GM12878 (cell line): ENCODE measurements around the gene FLRT1. TPM values are rescaled to one million over a fixed set of nuclear protein-coding genes. Genes with fewer than 3 reads are reported as not detected.

Source experiments
- ATAC-seq: fragments of 200-7000 bp; cut with Tn5 transposase; 3 replicates; pipeline ENCODE4 v1.9.1; 2020; ENCODE audit warnings: mild to moderate bottlenecking, moderate library complexity
- BruUV-seq: library from RNA; stranded (reverse); fragments of 400-500 nt; replicated peaks from 2 replicates; lab custom pipeline; 2021; lab: Mats Ljungman, UMichigan
- CTCF ChIA-PET: fragments of 300-600 bp; sonication (Branson Sonifier 250); formaldehyde crosslinking; extraction: SDS; loops from one replicate; lab custom pipeline; 2021; ENCODE audit warnings: inconsistent platforms; lab: Yijun Ruan, JAX
- POLR2A ChIA-PET: fragments of 350-600 bp; formaldehyde crosslinking; extraction: SDS; loops from one replicate; lab custom pipeline; 2021; ENCODE audit warnings: inconsistent platforms; lab: Charles Lee
- RAD21 ChIA-PET: fragments of 300-600 bp; sonication (Branson Sonifier 250); formaldehyde crosslinking; loops from one replicate; lab custom pipeline; 2023; ENCODE audit warnings: antibody characterized with exemption; ENCODE audit not compliant: unreplicated experiment; lab: Charles Lee
- SMC1A ChIA-PET: fragments of 300-600 bp; sonication (Branson Sonifier 250); formaldehyde crosslinking; loops from one replicate; lab custom pipeline; 2023; ENCODE audit not compliant: unreplicated experiment, uncharacterized antibody; lab: Charles Lee
- DNase-seq: peaks from one replicate; pipeline ENCODE4 v3.0.0-alpha.2; 2011; ENCODE audit warnings: low read depth, low spot score
- FAIRE-seq: peaks from 3 replicates; lab custom pipeline; 2011; peaks lifted over from hg19 to GRCh38; lab: Jason Lieb, UNC
- H2AFZ ChIP-seq: 2 replicates; pipeline ENCODE4 v1.6.0; 2011; ENCODE audit warnings: low read depth, low read length, control low read depth; ENCODE audit not compliant: control insufficient read depth
- H3K27ac ChIP-seq: 2 replicates; pipeline ENCODE4 v1.5.1; 2011; ENCODE audit warnings: control low read depth; ENCODE audit not compliant: control insufficient read depth, insufficient read depth
- H3K27me3 ChIP-seq, 2 experiments: replicated peaks in 1 of 2; 2 replicates each; pipeline versions ENCODE4 v1.6.0 to v1.6.1; 2011; ENCODE audit warnings: low read length in 1 of 2; ENCODE audit not compliant: control insufficient read depth in 2 of 2, insufficient read depth in 2 of 2
- H3K36me3 ChIP-seq, 2 experiments: 2 replicates each; pipeline ENCODE4 v1.5.1; 2011; ENCODE audit warnings: low read length in 1 of 2; ENCODE audit not compliant: control insufficient read depth in 2 of 2, insufficient read depth in 2 of 2
- H3K4me1 ChIP-seq: 2 replicates; pipeline ENCODE4 v1.6.1; 2011; ENCODE audit warnings: mild to moderate bottlenecking, low read length, moderate library complexity, mixed read lengths; ENCODE audit not compliant: control insufficient read depth, insufficient read depth
- H3K4me2 ChIP-seq: 2 replicates; pipeline ENCODE4 v1.6.0; 2011; ENCODE audit warnings: control low read depth; ENCODE audit not compliant: control insufficient read depth, insufficient read depth
- H3K4me3 ChIP-seq: fragments of 200-600 bp; sonication (generic); 2 replicates; pipeline ENCODE4 v1.5.1; 2016
- H3K79me2 ChIP-seq: 2 replicates; pipeline ENCODE4 v1.6.0; 2011; ENCODE audit warnings: low read length; ENCODE audit not compliant: control insufficient read depth, insufficient read depth
- H3K9ac ChIP-seq: 2 replicates; pipeline ENCODE4 v1.8.0; 2011; ENCODE audit warnings: low read length, control low read depth, mixed read lengths; ENCODE audit not compliant: control insufficient read depth, insufficient read depth
- H3K9me3 ChIP-seq: replicated peaks from 3 replicates; pipeline ENCODE4 v1.5.1; 2011; ENCODE audit warnings: mild to moderate bottlenecking, low read length; ENCODE audit not compliant: control insufficient read depth, insufficient read depth
- H4K20me1 ChIP-seq: 2 replicates; pipeline ENCODE4 v1.6.0; 2011; ENCODE audit not compliant: control insufficient read depth, insufficient read depth
- ATF3 ChIP-seq: IDR thresholded peaks from 2 replicates; pipeline ENCODE4 v1.6.1; 2011; ENCODE audit warnings: low read depth, mild to moderate bottlenecking, low read length, moderate library complexity, borderline replicate concordance; ENCODE audit errors: extremely low read depth
- ATF7 ChIP-seq: fragments of 450-650 bp; IDR thresholded peaks from 2 replicates; pipeline ENCODE4 v1.6.1; 2016; ENCODE audit warnings: low read depth, mild to moderate bottlenecking
- BHLHE40 ChIP-seq, 2 experiments: fragments of 450-650 bp in 1 of 2; IDR thresholded peaks; 2 replicates each; pipeline ENCODE4 v1.6.1; 2011 to 2017; ENCODE audit warnings: low read depth in 2 of 2, borderline replicate concordance in 1 of 2, improper control_type of control experiment in 1 of 2, low read length in 1 of 2, mild to moderate bottlenecking in 1 of 2
- BRCA1 ChIP-seq: IDR thresholded peaks from 2 replicates; pipeline ENCODE4 v1.6.1; 2011; ENCODE audit warnings: low read depth, low read length, improper control_type of control experiment
- CBX5 ChIP-seq: sonication (generic); IDR thresholded peaks from 2 replicates; pipeline ENCODE4 v1.6.1; 2016; ENCODE audit warnings: low read depth, moderate library complexity, mild to moderate bottlenecking, inconsistent platforms
- DPF2 ChIP-seq: fragments of 450-650 bp; IDR thresholded peaks from 2 replicates; pipeline ENCODE4 v1.6.1; 2017; ENCODE audit warnings: mild to moderate bottlenecking
- EED ChIP-seq: sonication (generic); IDR thresholded peaks from 2 replicates; pipeline ENCODE4 v1.6.1; 2016; ENCODE audit warnings: antibody characterized with exemption, low read depth
- EZH2 ChIP-seq: IDR thresholded peaks from 2 replicates; pipeline ENCODE4 v1.6.1; 2012; ENCODE audit warnings: low read depth, mild to moderate bottlenecking, control low read depth, inconsistent platforms, low read length, borderline replicate concordance; ENCODE audit not compliant: control insufficient read depth
- JUND ChIP-seq: IDR thresholded peaks from 2 replicates; pipeline ENCODE4 v1.6.1; 2012; ENCODE audit warnings: low read depth, mild to moderate bottlenecking, low read length, improper control_type of control experiment, moderate library complexity
- PML ChIP-seq: IDR thresholded peaks from 2 replicates; pipeline ENCODE4 v1.6.1; 2012; ENCODE audit warnings: low read length, inconsistent platforms
- POLR2AphosphoS5 ChIP-seq: IDR thresholded peaks from 2 replicates; pipeline ENCODE4 v1.6.1; 2011; ENCODE audit warnings: mild to moderate bottlenecking, low read length, inconsistent platforms
- POU2F2 ChIP-seq: IDR thresholded peaks from 3 replicates; pipeline ENCODE4 v1.6.1; 2011; ENCODE audit warnings: low read depth, mild to moderate bottlenecking, low read length, borderline replicate concordance
- SMAD5 ChIP-seq: IDR thresholded peaks from 2 replicates; pipeline ENCODE4 v1.6.1; 2016; ENCODE audit warnings: antibody characterized with exemption, low read depth
- ZNF622 ChIP-seq: fragments of 450-650 bp; IDR thresholded peaks from 2 replicates; pipeline ENCODE4 v1.6.1; 2017; ENCODE audit warnings: mild to moderate bottlenecking, inconsistent platforms
- WGBS: methylation state at CpG from one replicate; pipeline ENCODE4 v1.1.6; 2016; ENCODE audit warnings: low lambda C conversion rate; ENCODE audit not compliant: insufficient replicate concordance, insufficient coverage; ENCODE audit errors: missing lambda C conversion rate; 5-methylcytosine and 5-hydroxymethylcytosine counted together
- in situ Hi-C: fragments of 300-500 bp; cut with MboI; formaldehyde crosslinking; loops from 9 replicates; pipeline ENCODE4 v1.14.3; 2018; ENCODE audit warnings: mixed read lengths
- intact Hi-C: fragments of 100-400 bp; cut with micrococcal nuclease; formaldehyde crosslinking; loops from one replicate; pipeline ENCODE4 v1.14.2; 2022; ENCODE audit not compliant: unreplicated experiment
- polyA plus RNA-seq, 11 experiments: library from polyadenylated mRNA; depleted of rRNA in 4 of 11; unstranded in 6 of 11; stranded (reverse) in 5 of 11; fragments of >200 nt; fragmentation: Nextera tagmentation in 4 of 11; fragmentation: Illumina TruSeq in 1 of 11; extraction: Ambion mirVana in 4 of 11; extraction: Trizol in 1 of 11; gene quantifications; 1 replicate in 1 of 11; 2 replicates in 10 of 11; pipeline versions ENCODE4 v1.2.1 to v1.2.3, GENCODE V29; 2011 to 2016; ENCODE audit warnings: inconsistent platforms in 2 of 11, missing spikeins in 2 of 11, low read depth in 1 of 11
- total RNA-seq, 4 experiments: library from RNA; depleted of rRNA in 3 of 4; stranded (reverse); fragments of >200 nt in 3 of 4; fragmentation: Illumina TruSeq in 1 of 4; extraction: Trizol in 1 of 4; gene quantifications; 2 replicates each; pipeline versions ENCODE4 v1.2.1 to v1.2.3, GENCODE V29; 2013 to 2021
- TF ChIP-seq, protein P1 (sequence below): fragments of 150-350 bp; IDR thresholded peaks from 2 replicates; pipeline ENCODE4 v1.6.1; 2016; ENCODE audit warnings: low read depth, low read length

FLRT1 gene
- total and polyA plus RNA-seq, 10 of the 15 experiments (the other 5 are each of a cell fraction or from before 2014, with no cell fraction given): 0.10 to 0.12 TPM; not detected in 8

DNA sequence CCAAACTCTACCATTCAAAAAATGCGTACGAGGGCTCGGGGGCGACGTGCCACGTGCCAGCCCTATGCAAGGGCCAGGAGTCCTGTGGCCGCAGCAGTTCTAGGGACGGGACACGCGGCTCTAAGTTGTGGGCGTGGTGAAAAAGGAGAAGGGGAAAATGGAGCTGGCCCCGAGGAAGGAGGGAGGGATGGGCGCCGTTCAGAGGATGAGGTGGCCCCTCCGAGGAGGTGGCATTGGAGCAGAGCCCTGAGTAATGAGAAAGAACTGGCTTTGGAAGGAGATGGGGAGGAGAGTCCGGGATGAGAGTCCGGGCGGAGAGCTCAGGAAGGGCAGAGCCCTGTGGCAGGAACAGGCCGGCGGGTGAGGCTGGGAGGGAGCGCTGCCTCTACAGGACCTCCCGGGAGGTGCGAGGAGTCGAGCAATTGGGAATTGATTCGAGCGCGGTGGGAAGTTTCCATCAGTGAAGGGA, 28.5 kb upstream of the FLRT1 start:
- 19% methylated on average over 27 of the region's 27 CpGs for WGBS
- ChIA-PET POLR2A (no interaction called here), RAD21 (no interaction called here), CTCF (no interaction called here), SMC1A (no interaction called here)
- no peak; the same call in 2 of the 3 replicates for ATAC-seq
- in situ Hi-C loops: no loop called here
- H3K9ac ChIP-seq: no peak overlapping the region
- no peaks in the 10 kb centered on the region for H3K4me1 ChIP-seq
- H3K36me3 ChIP-seq: no peaks in the 10 kb centered on the region
- no peaks in the 10 kb centered on the region; a peak in 3 of 4 replicates for H3K27me3 ChIP-seq
- peaks cover 3% of the 10 kb centered on the region; the same call in 2 of the 3 replicates for H3K9me3 ChIP-seq
- no peak overlapping the region for H3K27ac ChIP-seq
- intact Hi-C loops: no loop called here
- H2AFZ ChIP-seq: no peak overlapping the region
- H3K4me3 ChIP-seq: no peak overlapping the region
- no TSS peak for BruUV-seq
- TF ChIP-seq ATF7: no peak
- TF ChIP-seq JUND: no peak
- no peak for TF ChIP-seq CBX5
- no peak for TF ChIP-seq ZNF622
- no peak for TF ChIP-seq DPF2
- no peak for TF ChIP-seq EED
- TF ChIP-seq PML: no peak
- no peaks in the 10 kb centered on the region for H3K79me2 ChIP-seq
- H3K4me2 ChIP-seq: no peak overlapping the region
- FAIRE-seq: no peak
- DNase-seq: no peak
- H4K20me1 ChIP-seq: no peaks in the 10 kb centered on the region; the same call in 1 of the 2 replicates

DNA sequence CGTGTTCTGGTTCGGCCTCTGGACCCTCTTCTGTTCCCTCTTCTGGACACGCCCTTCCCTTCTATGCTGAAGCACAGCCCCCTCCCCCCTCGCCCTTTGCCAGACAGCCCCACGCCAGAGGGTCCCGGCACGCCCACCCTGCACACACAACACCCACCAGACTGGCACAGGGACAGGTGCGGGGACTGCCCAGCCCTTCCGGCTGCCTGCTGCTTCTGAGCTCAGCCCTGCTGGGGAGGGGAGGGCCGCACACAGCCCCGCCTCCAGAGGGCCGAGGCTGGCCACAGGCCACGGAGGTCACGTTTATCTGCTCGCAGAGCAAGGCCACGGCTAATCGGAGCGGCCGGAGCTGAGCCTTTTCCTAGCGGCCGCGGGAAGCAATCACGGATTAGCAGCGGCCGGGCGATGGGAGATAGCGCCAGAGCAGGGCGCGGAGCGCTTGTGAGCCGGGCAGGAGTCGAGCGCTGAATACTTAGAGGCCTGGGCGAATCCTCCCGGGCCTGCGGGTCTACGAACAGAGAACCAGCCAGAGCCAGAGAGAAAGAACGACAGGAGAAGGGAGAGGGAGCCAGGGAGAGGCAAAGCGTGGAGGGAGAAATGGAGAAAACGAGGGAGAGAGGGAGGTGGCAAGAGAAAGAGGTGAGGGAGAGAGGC, 28.0 kb upstream of the FLRT1 start:
- no peaks in the 10 kb centered on the region; a peak in 3 of 4 replicates for H3K27me3 ChIP-seq
- H3K4me3 ChIP-seq: no peak overlapping the region
- intact Hi-C loops (no loop called here), in situ Hi-C loops (no loop called here)
- no peak overlapping the region for H3K27ac ChIP-seq
- no peak for DNase-seq
- H4K20me1 ChIP-seq: no peaks in the 10 kb centered on the region; the same call in 1 of the 2 replicates
- no peak overlapping the region for H2AFZ ChIP-seq
- ChIA-PET SMC1A (no interaction called here), RAD21 (no interaction called here), CTCF (no interaction called here), POLR2A (no interaction called here)
- no peaks in the 10 kb centered on the region for H3K4me1 ChIP-seq
- FAIRE-seq: no peak
- peaks cover 3% of the 10 kb centered on the region; the same call in 2 of the 3 replicates for H3K9me3 ChIP-seq
- no peaks in the 10 kb centered on the region for H3K79me2 ChIP-seq
- ATAC-seq: peak; percentile 61
- no TSS peak for BruUV-seq
- WGBS: 33% methylated on average over 40 of the region's 40 CpGs
- H3K36me3 ChIP-seq: no peaks in the 10 kb centered on the region
- H3K9ac ChIP-seq: no peak overlapping the region
- no peak overlapping the region for H3K4me2 ChIP-seq
- TF ChIP-seq BRCA1 (no peak), BHLHE40 (IDR thresholded peaks at IDR 0.05; ENCODE audit: borderline replicate concordance in 1 of 2, low read depth in 2 of 2, low read length in 1 of 2) (no peak), ATF3 (no peak), POLR2AphosphoS5 (no peak), SMAD5 (no peak), EZH2 (no peak), POU2F2 (no peak)
- TF ChIP-seq, protein P1, sequence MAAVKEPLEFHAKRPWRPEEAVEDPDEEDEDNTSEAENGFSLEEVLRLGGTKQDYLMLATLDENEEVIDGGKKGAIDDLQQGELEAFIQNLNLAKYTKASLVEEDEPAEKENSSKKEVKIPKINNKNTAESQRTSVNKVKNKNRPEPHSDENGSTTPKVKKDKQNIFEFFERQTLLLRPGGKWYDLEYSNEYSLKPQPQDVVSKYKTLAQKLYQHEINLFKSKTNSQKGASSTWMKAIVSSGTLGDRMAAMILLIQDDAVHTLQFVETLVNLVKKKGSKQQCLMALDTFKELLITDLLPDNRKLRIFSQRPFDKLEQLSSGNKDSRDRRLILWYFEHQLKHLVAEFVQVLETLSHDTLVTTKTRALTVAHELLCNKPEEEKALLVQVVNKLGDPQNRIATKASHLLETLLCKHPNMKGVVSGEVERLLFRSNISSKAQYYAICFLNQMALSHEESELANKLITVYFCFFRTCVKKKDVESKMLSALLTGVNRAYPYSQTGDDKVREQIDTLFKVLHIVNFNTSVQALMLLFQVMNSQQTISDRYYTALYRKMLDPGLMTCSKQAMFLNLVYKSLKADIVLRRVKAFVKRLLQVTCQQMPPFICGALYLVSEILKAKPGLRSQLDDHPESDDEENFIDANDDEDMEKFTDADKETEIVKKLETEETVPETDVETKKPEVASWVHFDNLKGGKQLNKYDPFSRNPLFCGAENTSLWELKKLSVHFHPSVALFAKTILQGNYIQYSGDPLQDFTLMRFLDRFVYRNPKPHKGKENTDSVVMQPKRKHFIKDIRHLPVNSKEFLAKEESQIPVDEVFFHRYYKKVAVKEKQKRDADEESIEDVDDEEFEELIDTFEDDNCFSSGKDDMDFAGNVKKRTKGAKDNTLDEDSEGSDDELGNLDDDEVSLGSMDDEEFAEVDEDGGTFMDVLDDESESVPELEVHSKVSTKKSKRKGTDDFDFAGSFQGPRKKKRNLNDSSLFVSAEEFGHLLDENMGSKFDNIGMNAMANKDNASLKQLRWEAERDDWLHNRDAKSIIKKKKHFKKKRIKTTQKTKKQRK: no peak
